ENCODE measurements around the gene C10orf90. TPM values are rescaled to one million over a fixed set of nuclear protein-coding genes. Genes with fewer than 3 reads are reported as not detected.

The C10orf90 gene
- total RNA-seq, 1 experiment from 2014 or later: 1.8 TPM

- DNase-seq (ENCODE audit: low read depth): no peak
Measured at GRCh38 chr10:126585249-126586017, 85.1 kb downstream of the C10orf90 start.

- DNase-seq (ENCODE audit: low read depth): no peak
Measured at GRCh38 chr10:126584836-126585235, 85.7 kb downstream of the C10orf90 start.

GRCh38 chr10:126583552-126584200, 86.8 kb downstream of the C10orf90 start:
- DNase-seq (ENCODE audit: low read depth): no peak

- no peak for DNase-seq (ENCODE audit: low read depth)
Measured at GRCh38 chr10:126581648-126582046, 88.8 kb downstream of the C10orf90 start.

- no peak for DNase-seq (ENCODE audit: low read depth)
Measured at GRCh38 chr10:126580873-126581647, 89.4 kb downstream of the C10orf90 start.

- peak; percentile 83 for DNase-seq (ENCODE audit: low read depth)
Measured at GRCh38 chr10:126576336-126576735, 94.2 kb downstream of the C10orf90 start.

- DNase-seq (ENCODE audit: low read depth): peak; percentile 53
Measured at GRCh38 chr10:126570621-126571602, 99.6 kb downstream of the C10orf90 start.

GRCh38 chr10:126570245-126570570, 100.3 kb downstream of the C10orf90 start:
- no peak for DNase-seq (ENCODE audit: low read depth)

GRCh38 chr10:126569513-126570244, 100.8 kb downstream of the C10orf90 start:
- DNase-seq (ENCODE audit: low read depth): peak; percentile 84

- DNase-seq (ENCODE audit: low read depth): peak; percentile 31
Measured at GRCh38 chr10:126568809-126569385, 101.6 kb downstream of the C10orf90 start.

GRCh38 chr10:126565871-126566270, 104.6 kb downstream of the C10orf90 start:
- no peak for DNase-seq (ENCODE audit: low read depth)

GRCh38 chr10:126565441-126565840, 105.1 kb downstream of the C10orf90 start:
- no peak for DNase-seq (ENCODE audit: low read depth)

- no peak for DNase-seq (ENCODE audit: low read depth)
Measured at GRCh38 chr10:126564326-126564888, 106.1 kb downstream of the C10orf90 start.

- DNase-seq (ENCODE audit: low read depth): no peak
Measured at GRCh38 chr10:126563361-126563760, 107.1 kb downstream of the C10orf90 start.

- no peak for DNase-seq (ENCODE audit: low read depth)
Measured at GRCh38 chr10:126561921-126562680, 108.4 kb downstream of the C10orf90 start.

GRCh38 chr10:126561294-126561920, 109.1 kb downstream of the C10orf90 start:
- DNase-seq (ENCODE audit: low read depth): no peak

- DNase-seq (ENCODE audit: low read depth): no peak
Measured at GRCh38 chr10:126558881-126559280, 111.6 kb downstream of the C10orf90 start.

GRCh38 chr10:126551202-126551601, 119.3 kb downstream of the C10orf90 start:
- no peak for DNase-seq (ENCODE audit: low read depth)

GRCh38 chr10:126550586-126550985, 119.9 kb downstream of the C10orf90 start:
- DNase-seq (ENCODE audit: low read depth): peak; percentile 81

Data from M059J (cell line).